Measurements from ENCODE around the gene TJP3.
A peak's percentile ranks its signal among the peaks of the same experiment; 100 is the strongest.

TJP3 gene

GRCh38 chr19:3691372-3691716 is 16.8 kb upstream of the TJP3 start:
- DNase-seq: no peak

- no peak for DNase-seq
Measured at GRCh38 chr19:3691726-3692125, 16.5 kb upstream of the TJP3 start.

- DNase-seq: no peak
Measured at GRCh38 chr19:3692141-3693024, 15.8 kb upstream of the TJP3 start.

- no peak for DNase-seq
Measured at GRCh38 chr19:3693025-3693925, 14.9 kb upstream of the TJP3 start.

- DNase-seq: no peak
Measured at GRCh38 chr19:3694361-3695123, 13.6 kb upstream of the TJP3 start.

GRCh38 chr19:3695124-3695733 is 13.0 kb upstream of the TJP3 start:
- no peak for DNase-seq

- no peak for DNase-seq
Measured at GRCh38 chr19:3695986-3696659, 12.1 kb upstream of the TJP3 start.

- DNase-seq: no peak
Measured at GRCh38 chr19:3696660-3696995, 11.6 kb upstream of the TJP3 start.

- DNase-seq: no peak
Measured at GRCh38 chr19:3697094-3697493, 11.1 kb upstream of the TJP3 start.

GRCh38 chr19:3697671-3698385 is 10.4 kb upstream of the TJP3 start:
- no peak for DNase-seq

- no peak for DNase-seq
Measured at GRCh38 chr19:3698386-3698950, 9.7 kb upstream of the TJP3 start.

- DNase-seq: peak; percentile 60
Measured at GRCh38 chr19:3698974-3699740, 9.0 kb upstream of the TJP3 start.

- DNase-seq: no peak
Measured at GRCh38 chr19:3699741-3700241, 8.4 kb upstream of the TJP3 start.

GRCh38 chr19:3700242-3701032 is 7.7 kb upstream of the TJP3 start, which contains the start of gene PIP5K1C:
Gene PIP5K1C (minus strand): TSS chr19:3700468. CDS start chr19:3700390, 78 bp downstream.
- DNase-seq: peak; percentile 82

- DNase-seq: no peak
Measured at GRCh38 chr19:3701200-3701599, 7.0 kb upstream of the TJP3 start.

- no peak for DNase-seq
Measured at GRCh38 chr19:3707868-3708206, 347 bp upstream of the TJP3 start.

GRCh38 chr19:3710265-3710812 is 2.2 kb downstream of the TJP3 start:
- peak; percentile 34 for DNase-seq

GRCh38 chr19:3712663-3713611 is 4.8 kb downstream of the TJP3 start:
- DNase-seq: no peak
